Natural killer cell (primary cell): ENCODE data around the gene PRKCD. TPM values are rescaled to one million over a fixed set of nuclear protein-coding genes. Genes with fewer than 3 reads are reported as not detected.

Source experiments
- ATAC-seq, 3 donors: fragments of 150-1000 bp in 2 of 3; fragments of 200-7000 bp in 1 of 3; cut with Tn5 transposase; 1 replicate in 1 of 3; 2 replicates in 2 of 3; pipeline ENCODE4 v1.10.0; 2021; ENCODE audit warnings: mild to moderate bottlenecking in 2 of 3, moderate library complexity in 2 of 3
- DNase-seq, 2 donors: peaks; one replicate each; pipeline versions ENCODE4 v3.0.0 to v3.0.0-alpha.2; 2013 to 2021; ENCODE audit warnings: mixed read lengths in 1 of 2
- H3K27ac ChIP-seq: one replicate; pipeline ENCODE4 v1.5.1; 2013; ENCODE audit warnings: mild to moderate bottlenecking, low read length
- H3K27me3 ChIP-seq: one replicate; pipeline ENCODE4 v1.6.1; 2013; ENCODE audit warnings: low read length; ENCODE audit not compliant: control insufficient read depth, insufficient read depth
- H3K36me3 ChIP-seq: one replicate; pipeline ENCODE4 v1.6.1; 2013; ENCODE audit warnings: low read length; ENCODE audit not compliant: control insufficient read depth, insufficient read depth
- H3K4me1 ChIP-seq: one replicate; pipeline ENCODE4 v1.6.1; 2013; ENCODE audit warnings: low read length; ENCODE audit not compliant: control insufficient read depth, insufficient read depth
- H3K4me3 ChIP-seq: one replicate; pipeline ENCODE4 v1.5.1; 2013; ENCODE audit warnings: low read length
- H3K9me3 ChIP-seq: one replicate; pipeline ENCODE4 v1.6.1; 2013; ENCODE audit warnings: low read length; ENCODE audit not compliant: control insufficient read depth, insufficient read depth
- H3K27ac Mint-ChIP-seq, 2 donors: one replicate each; pipeline ENCODE4 v1.8.0; 2022; ENCODE audit warnings: mild to moderate bottlenecking in 2 of 2, mixed read lengths in 2 of 2, moderate library complexity in 1 of 2
- H3K27me3 Mint-ChIP-seq, 2 donors: one replicate each; pipeline ENCODE4 v1.8.0; 2022; ENCODE audit warnings: low read depth in 2 of 2, mixed read lengths in 2 of 2
- H3K36me3 Mint-ChIP-seq: one replicate; pipeline ENCODE4 v1.8.0; 2022; ENCODE audit warnings: mixed read lengths
- H3K4me1 Mint-ChIP-seq, 2 donors: one replicate each; pipeline ENCODE4 v1.8.0; 2022; ENCODE audit warnings: mixed read lengths in 2 of 2
- H3K4me3 Mint-ChIP-seq: one replicate; pipeline ENCODE4 v1.8.0; 2022; ENCODE audit warnings: mild to moderate bottlenecking, moderate library complexity, mixed read lengths
- H3K9me3 Mint-ChIP-seq, 2 donors: one replicate each; pipeline ENCODE4 v1.8.0; 2022; ENCODE audit warnings: mixed read lengths in 2 of 2
- WGBS: methylation state at CpG from one replicate; pipeline ENCODE4 v1.1.7; 2013; ENCODE audit warnings: missing lambda C conversion rate; ENCODE audit not compliant: insufficient coverage; 5-methylcytosine and 5-hydroxymethylcytosine counted together
- intact Hi-C: fragments of 100-400 bp; cut with micrococcal nuclease; formaldehyde crosslinking; loops from one replicate; pipeline ENCODE4 v1.14.2; 2022
- total RNA-seq, 4 donors: library from RNA; stranded (reverse); fragments of 120-200 nt in 1 of 4; gene quantifications; one replicate each; pipeline versions ENCODE4 v1.2.3 to v1.2.4, GENCODE V29; 2013 to 2022
- TF ChIP-seq, protein P1 (sequence below): fragments of 200-600 bp; IDR thresholded peaks from one replicate; pipeline ENCODE4 v1.8.0; 2022; ENCODE audit warnings: antibody characterized with exemption

The PRKCD gene
- 10 to 100 TPM; 31.7 to 60.0 (median 36.3) TPM for total RNA-seq
- total RNA-seq (2013) = 17.0 TPM

DNA sequence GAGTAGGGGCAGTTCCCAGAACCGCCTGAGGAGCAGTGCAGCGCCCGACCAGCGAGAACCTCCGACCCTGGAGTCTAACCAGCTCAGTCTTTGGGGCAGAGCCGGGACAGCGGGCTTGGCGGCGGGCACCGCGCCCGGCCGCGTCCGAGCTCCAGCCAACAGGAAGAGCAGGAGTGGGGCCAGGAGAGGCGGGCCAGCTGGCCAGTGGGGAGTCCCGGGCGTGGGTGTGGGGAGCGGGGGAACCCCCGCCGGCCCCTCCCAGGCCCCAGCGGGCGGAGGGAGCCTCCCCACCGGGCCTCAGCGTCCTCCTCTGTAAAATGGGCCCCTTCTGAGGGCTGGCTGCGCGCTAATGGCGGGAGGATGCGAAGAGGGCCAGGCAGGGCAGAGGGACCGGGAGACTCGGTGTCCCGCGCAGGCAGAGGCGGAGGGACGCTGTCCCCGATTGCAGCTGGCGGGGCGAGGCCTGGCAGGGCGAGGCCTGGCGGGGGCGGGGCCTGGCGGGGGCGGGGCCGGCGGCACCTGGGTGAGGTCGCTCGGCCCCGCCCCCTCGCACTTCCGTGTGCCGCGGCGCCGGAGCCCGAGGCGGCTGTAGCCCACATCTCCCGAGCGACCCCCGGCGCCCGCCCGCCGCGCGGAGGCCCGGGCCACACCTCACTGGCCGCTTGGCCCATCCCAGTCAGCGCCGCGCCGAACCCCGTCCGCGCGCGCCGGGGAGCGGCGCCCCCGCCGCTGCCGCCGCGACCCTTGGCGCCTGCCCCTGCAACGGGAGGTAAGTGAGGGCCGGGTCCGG lies at the start of gene PRKCD:
Gene PRKCD, plus strand, starts transcription at position 550 of the 790 bp plus-strand sequence. CDS start 17,214 bp downstream, outside the sequence.
- peak within 1 kb of the TSS; percentile 95 for H3K4me3 ChIP-seq
- Mint-ChIP-seq H3K27me3 (peaks cover 17 to 18% of the 10 kb centered on the region in 2 donors), H3K4me3 (peak within 1 kb of the TSS; percentile 93), H3K27ac (peak within 1 kb of the TSS; percentile 82 to 94), H3K36me3 (no peaks in the 10 kb centered on the region), H3K4me1 (peaks cover 23 to 43% of the 10 kb centered on the region in 2 donors), H3K9me3 (no peaks in the 10 kb centered on the region)
- no peaks in the 10 kb centered on the region for H3K9me3 ChIP-seq
- DNase-seq (peak; percentile 57 to 91), ATAC-seq (peak; percentile 41 to 73 (median 60))
- intact Hi-C loops = loop anchor here (5.0 kb wide), 1 partner anchor 36 kb away; no protein-coding TSS in a partner anchor
- peak within 1 kb of the TSS; percentile 80 for H3K27ac ChIP-seq
- TF ChIP-seq, protein P1, sequence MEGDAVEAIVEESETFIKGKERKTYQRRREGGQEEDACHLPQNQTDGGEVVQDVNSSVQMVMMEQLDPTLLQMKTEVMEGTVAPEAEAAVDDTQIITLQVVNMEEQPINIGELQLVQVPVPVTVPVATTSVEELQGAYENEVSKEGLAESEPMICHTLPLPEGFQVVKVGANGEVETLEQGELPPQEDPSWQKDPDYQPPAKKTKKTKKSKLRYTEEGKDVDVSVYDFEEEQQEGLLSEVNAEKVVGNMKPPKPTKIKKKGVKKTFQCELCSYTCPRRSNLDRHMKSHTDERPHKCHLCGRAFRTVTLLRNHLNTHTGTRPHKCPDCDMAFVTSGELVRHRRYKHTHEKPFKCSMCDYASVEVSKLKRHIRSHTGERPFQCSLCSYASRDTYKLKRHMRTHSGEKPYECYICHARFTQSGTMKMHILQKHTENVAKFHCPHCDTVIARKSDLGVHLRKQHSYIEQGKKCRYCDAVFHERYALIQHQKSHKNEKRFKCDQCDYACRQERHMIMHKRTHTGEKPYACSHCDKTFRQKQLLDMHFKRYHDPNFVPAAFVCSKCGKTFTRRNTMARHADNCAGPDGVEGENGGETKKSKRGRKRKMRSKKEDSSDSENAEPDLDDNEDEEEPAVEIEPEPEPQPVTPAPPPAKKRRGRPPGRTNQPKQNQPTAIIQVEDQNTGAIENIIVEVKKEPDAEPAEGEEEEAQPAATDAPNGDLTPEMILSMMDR = peak; percentile 57
- peaks cover 57% of the 10 kb centered on the region for H3K4me1 ChIP-seq
- no peaks in the 10 kb centered on the region for H3K36me3 ChIP-seq
- H3K27me3 ChIP-seq = peaks cover 8% of the 10 kb centered on the region
- under 1% methylated on average over 88 of the region's 88 CpGs for WGBS

DNA sequence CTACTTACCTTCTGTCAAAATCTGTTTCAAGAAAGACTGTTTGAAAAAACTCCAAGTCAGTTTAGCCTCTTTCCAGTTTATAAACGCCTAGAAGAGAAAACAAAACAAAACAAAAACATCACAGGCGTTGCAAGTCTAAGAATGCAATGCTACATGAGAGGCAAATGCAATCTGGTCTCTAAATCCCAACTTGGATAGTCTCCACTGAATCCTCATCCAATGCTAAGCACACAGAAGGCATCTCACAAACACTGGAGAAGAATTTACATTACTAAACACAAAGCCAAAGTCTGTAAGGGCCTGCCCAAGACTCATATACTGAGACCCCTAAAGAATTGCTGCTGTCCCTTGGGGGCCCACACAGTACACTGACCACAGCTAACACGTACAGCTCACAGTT lies 49.2 kb upstream of the PRKCD start:
- peaks cover 20% of the 10 kb centered on the region for H3K36me3 ChIP-seq
- no peak overlapping the region for H3K4me3 Mint-ChIP-seq
- no peaks in the 10 kb centered on the region for H3K4me1 Mint-ChIP-seq
- H3K9me3 Mint-ChIP-seq = no peaks in the 10 kb centered on the region
- H3K4me3 ChIP-seq = no peak overlapping the region
- H3K27me3 Mint-ChIP-seq = no peaks in the 10 kb centered on the region
- no peak for DNase-seq
- H3K36me3 Mint-ChIP-seq = no peaks in the 10 kb centered on the region
- no peak for ATAC-seq
- peaks cover 10% of the 10 kb centered on the region for H3K4me1 ChIP-seq
- no peaks in the 10 kb centered on the region for H3K9me3 ChIP-seq
- H3K27me3 ChIP-seq = no peaks in the 10 kb centered on the region
- no peak overlapping the region for H3K27ac ChIP-seq
- TF ChIP-seq, protein P1 = no peak
- no peak overlapping the region for H3K27ac Mint-ChIP-seq
- WGBS = 93% methylated on average over 3 of the region's 3 CpGs
- intact Hi-C loops = loop anchor here (5.0 kb wide), 1 partner anchor 595 kb away; no protein-coding TSS in a partner anchor

DNA sequence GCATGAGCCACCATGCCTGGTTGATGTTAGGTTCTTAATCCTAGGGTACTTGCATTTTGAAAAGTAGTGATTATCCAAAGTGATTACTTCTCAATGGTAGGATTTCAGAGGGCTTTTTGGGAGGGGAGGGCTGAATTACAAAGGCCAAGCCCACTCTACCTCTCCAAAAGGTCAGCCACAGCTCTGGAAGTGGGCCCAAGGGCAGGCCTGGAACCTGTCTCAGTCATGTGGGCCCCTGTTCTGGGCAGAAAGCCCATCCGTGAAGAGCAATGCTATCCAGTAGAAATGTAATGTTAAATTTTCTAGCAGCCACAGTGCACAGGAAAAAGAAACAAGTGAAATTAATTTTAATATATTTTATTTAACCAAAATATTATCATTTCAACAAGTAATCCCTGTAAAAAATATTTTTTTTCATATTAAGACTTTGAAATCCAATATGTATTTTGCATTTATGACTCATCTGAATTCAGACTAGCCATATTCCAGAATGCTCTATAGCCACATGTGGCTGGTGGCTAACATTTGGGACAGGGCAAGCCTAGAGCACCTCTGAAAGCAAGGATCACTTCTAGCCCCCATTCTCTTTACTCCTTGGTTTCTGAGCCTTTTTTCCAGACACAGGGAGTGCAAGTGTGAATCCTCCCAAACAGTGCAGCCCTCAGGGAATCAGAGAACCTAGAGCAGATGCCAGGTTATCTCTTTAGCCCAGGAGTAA lies 47.6 kb upstream of the PRKCD start:
- Histone ChIP-seq H3K36me3 (peaks cover 31% of the 10 kb centered on the region), H3K4me1 (peaks cover 10% of the 10 kb centered on the region), H3K27ac (no peak overlapping the region), H3K4me3 (no peak overlapping the region), H3K9me3 (no peaks in the 10 kb centered on the region), H3K27me3 (no peaks in the 10 kb centered on the region)
- H3K36me3 Mint-ChIP-seq = peaks cover 8% of the 10 kb centered on the region
- intact Hi-C loops = loop anchor here (1.0 to 5.0 kb wide), 2 partner anchors 83 to 594 kb away; no protein-coding TSS in a partner anchor
- 100% methylated on average over 1 of the region's 1 CpG for WGBS
- H3K4me1 Mint-ChIP-seq = no peaks in the 10 kb centered on the region
- H3K4me3 Mint-ChIP-seq = no peak overlapping the region
- TF ChIP-seq, protein P1 = no peak
- H3K9me3 Mint-ChIP-seq = no peaks in the 10 kb centered on the region
- DNase-seq = no peak
- peak in 2 of 3 donors; percentile 10 to 32 for ATAC-seq
- no peak overlapping the region for H3K27ac Mint-ChIP-seq
- no peaks in the 10 kb centered on the region for H3K27me3 Mint-ChIP-seq
